HL-60/S4 treated with phorbol 12-myristate 13-acetate at 8.2 ng/mL for 4 days and 3 days (cell line): ENCODE data around the gene CELF2.

Source experiments
- in situ Hi-C: fragments of 300-500 bp; cut with MboI; formaldehyde crosslinking; loops from 2 replicates; pipeline ENCODE4 v1.15.0; 2022; ENCODE audit warnings: low sequenced_read_pairs

The CELF2 gene

GRCh38 chr10:11262494-11263345 is 245.0 kb downstream of the CELF2 start:
- in situ Hi-C loops = no loop called here

GRCh38 chr10:11263767-11264166 is 246.1 kb downstream of the CELF2 start:
- in situ Hi-C loops = no loop called here

- in situ Hi-C loops = no loop called here
Measured at GRCh38 chr10:11264296-11265048, 246.8 kb downstream of the CELF2 start.

- in situ Hi-C loops = no loop called here
Measured at GRCh38 chr10:11265484-11265883, 247.8 kb downstream of the CELF2 start.

GRCh38 chr10:11266426-11266825 is 248.8 kb downstream of the CELF2 start:
- in situ Hi-C loops = no loop called here

- in situ Hi-C loops = no loop called here
Measured at GRCh38 chr10:11270135-11270857, 252.6 kb downstream of the CELF2 start.

- in situ Hi-C loops = no loop called here
Measured at GRCh38 chr10:11270858-11271179, 253.1 kb downstream of the CELF2 start.

- in situ Hi-C loops = no loop called here
Measured at GRCh38 chr10:11272915-11273389, 255.3 kb downstream of the CELF2 start.

- in situ Hi-C loops = no loop called here
Measured at GRCh38 chr10:11274452-11274851, 256.8 kb downstream of the CELF2 start.

GRCh38 chr10:11275651-11276050 is 258.0 kb downstream of the CELF2 start:
- in situ Hi-C loops = no loop called here

GRCh38 chr10:11276449-11276990 is 258.8 kb downstream of the CELF2 start:
- in situ Hi-C loops = no loop called here

GRCh38 chr10:11279314-11279713 is 261.6 kb downstream of the CELF2 start:
- in situ Hi-C loops = no loop called here

GRCh38 chr10:11280187-11280932 is 262.7 kb downstream of the CELF2 start:
- in situ Hi-C loops = no loop called here

GRCh38 chr10:11282156-11282555 is 264.5 kb downstream of the CELF2 start:
- in situ Hi-C loops = no loop called here

- in situ Hi-C loops = no loop called here
Measured at GRCh38 chr10:11282661-11283060, 265.0 kb downstream of the CELF2 start.

- in situ Hi-C loops = no loop called here
Measured at GRCh38 chr10:11284291-11285085, 266.8 kb downstream of the CELF2 start.

- in situ Hi-C loops = no loop called here
Measured at GRCh38 chr10:11285171-11285570, 267.5 kb downstream of the CELF2 start.

- in situ Hi-C loops = no loop called here
Measured at GRCh38 chr10:11286261-11286852, 268.7 kb downstream of the CELF2 start.

GRCh38 chr10:11288302-11288701 is 270.6 kb downstream of the CELF2 start:
- in situ Hi-C loops = no loop called here
